Spleen (tissue), 11 donors: ENCODE results near the gene ST6GALNAC3. TPM values are rescaled to one million over a fixed set of nuclear protein-coding genes. Genes with fewer than 3 reads are reported as not detected.

Experiments used
- DNase-seq: peaks from one replicate; pipeline ENCODE4 v3.0.0-alpha.2; 2020
- H3K27ac ChIP-seq, 8 donors: fragments of 200-600 bp; sonication (generic) in 7 of 8; 1 replicate in 4 of 8; 2 replicates in 4 of 8; pipeline versions ENCODE4 v1.5.0 to v1.8.0; 2016 to 2021; ENCODE audit warnings: inconsistent platforms in 4 of 8, mild to moderate bottlenecking in 4 of 8, moderate library complexity in 1 of 8
- H3K27me3 ChIP-seq, 7 donors: fragments of 200-600 bp; sonication (generic) in 6 of 7; replicated peaks in 1 of 7; 1 replicate in 4 of 7; 2 replicates in 3 of 7; pipeline versions ENCODE4 v1.5.0 to v1.8.0; 2016 to 2021; ENCODE audit warnings: inconsistent platforms in 3 of 7, mild to moderate bottlenecking in 1 of 7
- H3K36me3 ChIP-seq, 6 donors: fragments of 200-600 bp; sonication (generic) in 5 of 6; 1 replicate in 4 of 6; 2 replicates in 2 of 6; pipeline versions ENCODE4 v1.5.0 to v1.8.0; 2016 to 2021; ENCODE audit warnings: inconsistent platforms in 2 of 6
- H3K4me1 ChIP-seq, 6 donors: fragments of 200-600 bp; sonication (generic) in 5 of 6; 1 replicate in 3 of 6; 2 replicates in 3 of 6; pipeline versions ENCODE4 v1.5.0 to v1.8.0; 2016 to 2021; ENCODE audit warnings: inconsistent platforms in 3 of 6
- H3K4me3 ChIP-seq, 8 donors: fragments of 200-600 bp; sonication (generic) in 7 of 8; 1 replicate in 4 of 8; 2 replicates in 4 of 8; pipeline versions ENCODE4 v1.5.0 to v1.8.0; 2016 to 2021; ENCODE audit warnings: inconsistent platforms in 4 of 8, mild to moderate bottlenecking in 4 of 8, moderate library complexity in 2 of 8
- H3K9me3 ChIP-seq, 8 donors: fragments of 200-600 bp; sonication (generic) in 7 of 8; 1 replicate in 4 of 8; 2 replicates in 4 of 8; pipeline versions ENCODE4 v1.5.0 to v1.8.0; 2016 to 2021; ENCODE audit warnings: inconsistent platforms in 4 of 8
- CTCF ChIP-seq, 11 experiments: fragments of 200-600 bp in 7 of 11; fragments of 450-650 bp in 4 of 11; sonication (generic) in 4 of 11; IDR thresholded peaks in 8 of 11; conservative IDR thresholded peaks in 3 of 11; 1 replicate in 7 of 11; 2 replicates in 4 of 11; pipeline versions ENCODE4 v1.4.0 to v1.8.0; 2016 to 2021; ENCODE audit warnings: antibody characterized with exemption in 11 of 11, inconsistent platforms in 4 of 11, mild to moderate bottlenecking in 1 of 11
- POLR2A ChIP-seq, 3 donors: fragments of 450-650 bp; IDR thresholded peaks; one replicate each; pipeline ENCODE4 v1.5.1; 2017; ENCODE audit warnings: antibody characterized with exemption in 3 of 3, mild to moderate bottlenecking in 1 of 3
- POLR2AphosphoS5 ChIP-seq, 3 donors: sonication (generic); formaldehyde crosslinking; IDR thresholded peaks; one replicate each; pipeline ENCODE4 v1.5.1; 2017; ENCODE audit warnings: antibody characterized with exemption in 3 of 3
- WGBS, 5 donors: extraction: QIAGEN DNeasy Blood & Tissue Kit in 3 of 5; methylation state at CpG; one replicate each; pipeline versions ENCODE4 v1.1.5 to v1.1.7; 2013 to 2018; 5-methylcytosine and 5-hydroxymethylcytosine counted together
- intact Hi-C: fragments of 100-400 bp; cut with DNase I; formaldehyde crosslinking; loops from one replicate; pipeline ENCODE4 v1.15.0; 2023; ENCODE audit warnings: low total_unique reads
- polyA plus RNA-seq, 3 donors: library from polyadenylated mRNA; stranded (reverse); fragments of 200-250 nt; gene quantifications; one replicate each; pipeline ENCODE4 v1.2.1, GENCODE V29; 2013
- total RNA-seq, 7 donors: library from RNA; depleted of rRNA in 3 of 7; stranded (reverse); fragments of >200 nt in 3 of 7; fragmentation: NEBNext Ultra II Directional in 4 of 7; extraction: Animal tissue kit (Norgen Biotek cat#: 25700) in 4 of 7; gene quantifications; one replicate each; pipeline versions ENCODE4 v1.1.0 to v1.2.1, GENCODE V29; 2016 to 2021
- donor health status: healthy with polysubstance abuse.
- donor health status: DM: no; HTN: no; CAD: no; lungs with moderate emphysema.
- donor health status: DM: no; HTN: no; CAD: no.
- donor health status: Bipolar disorder and iron deficiency.
- donor health status: healthy.
- donor health status: DM: no; HTN: no; CAD: no.
- donor health status: DM: yes; HTN: yes; CAD: no.

ST6GALNAC3 gene
- total and polyA plus RNA-seq, 10 donors: 0.93 to 24.7 (median 10.1) TPM

GRCh38 chr1:76381450-76382097 lies 307.0 kb downstream of the ST6GALNAC3 start:
- no peaks in the 10 kb centered on the region for H3K27me3 ChIP-seq
- no peak overlapping the region for H3K4me3 ChIP-seq
- no peaks in the 10 kb centered on the region for H3K36me3 ChIP-seq
- 60 to 97% (median 86%) methylated on average over 1 of the region's 1 CpG for WGBS, 5 donors
- H3K27ac ChIP-seq: no peak overlapping the region
- intact Hi-C loops: no loop called here
- TF ChIP-seq CTCF (IDR thresholded peaks at IDR 0.05 in 8 of 11, conservative IDR thresholded peaks at IDR 0.05 in 3 of 11): no peak
- no peak for TF ChIP-seq POLR2AphosphoS5 (IDR thresholded peaks at IDR 0.05)
- TF ChIP-seq POLR2A (IDR thresholded peaks at IDR 0.05): no peak
- DNase-seq: no peak
- peaks cover 0 to 7% (median 0%) of the 10 kb centered on the region in 8 donors for H3K9me3 ChIP-seq
- no peaks in the 10 kb centered on the region for H3K4me1 ChIP-seq

- no peaks in the 10 kb centered on the region for H3K36me3 ChIP-seq
- no peak overlapping the region for H3K27ac ChIP-seq
- H3K27me3 ChIP-seq: no peaks in the 10 kb centered on the region
- TF ChIP-seq POLR2AphosphoS5 (IDR thresholded peaks at IDR 0.05) (no peak), POLR2A (IDR thresholded peaks at IDR 0.05) (no peak), CTCF (IDR thresholded peaks at IDR 0.05 in 8 of 11, conservative IDR thresholded peaks at IDR 0.05 in 3 of 11) (no peak)
- H3K4me1 ChIP-seq: no peaks in the 10 kb centered on the region
- H3K4me3 ChIP-seq: no peak overlapping the region
- WGBS, 5 donors: 87 to 100% (median 93%) methylated on average over 2 of the region's 2 CpGs
- intact Hi-C loops: no loop called here
- peaks cover 0 to 6% (median 0%) of the 10 kb centered on the region in 8 donors for H3K9me3 ChIP-seq
- no peak for DNase-seq
These were observed 313.7 kb downstream of the ST6GALNAC3 start for GRCh38 chr1:76388261-76388660.

- DNase-seq: no peak
These were observed 315.9 kb downstream of the ST6GALNAC3 start for GRCh38 chr1:76390456-76390855.

More at GRCh38 chr1:76390456-76390855, 315.9 kb downstream of the ST6GALNAC3 start:
- Histone ChIP-seq H3K27ac (no peak overlapping the region), H3K4me1 (no peaks in the 10 kb centered on the region), H3K9me3 (no peaks in the 10 kb centered on the region), H3K36me3 (no peaks in the 10 kb centered on the region), H3K27me3 (no peaks in the 10 kb centered on the region), H3K4me3 (no peak overlapping the region)
- intact Hi-C loops: no loop called here
- TF ChIP-seq POLR2AphosphoS5 (IDR thresholded peaks at IDR 0.05) (no peak), CTCF (IDR thresholded peaks at IDR 0.05 in 8 of 11, conservative IDR thresholded peaks at IDR 0.05 in 3 of 11) (no peak), POLR2A (IDR thresholded peaks at IDR 0.05) (no peak)
